ENCODE measurements around the gene LAD1. TPM values are rescaled to one million over a fixed set of nuclear protein-coding genes. Genes with fewer than 3 reads are reported as not detected.

Gene LAD1
- total RNA-seq, 1 donor from 2014 or later = not detected

DNA sequence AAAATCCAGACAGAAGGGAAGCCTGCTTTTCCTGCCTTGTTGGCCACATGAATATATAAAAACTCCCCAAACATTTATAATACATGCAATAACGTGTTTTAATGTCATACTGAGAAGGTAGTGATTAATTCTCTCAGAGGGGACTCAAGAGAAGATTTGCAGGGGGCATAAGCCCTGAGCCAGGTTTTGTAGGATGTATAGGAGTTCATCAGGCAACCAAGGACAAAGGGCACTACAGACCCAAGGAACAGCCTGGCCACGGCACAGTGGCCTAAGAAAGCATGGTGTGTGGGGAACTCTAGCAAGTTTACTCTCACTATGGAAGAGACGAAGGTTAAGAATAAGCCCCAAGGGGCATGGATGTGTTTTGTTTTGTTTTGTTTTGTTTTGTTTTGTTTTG, 37.8 kb upstream of the LAD1 start:
- DNase-seq = no peak
- ATAC-seq (ENCODE audit: low read depth) = no peak
- POLR2A ChIA-PET = no interaction called here
- Mint-ChIP-seq H3K27me3 (peaks cover 34% of the 10 kb centered on the region), H3K4me3 (no peak overlapping the region), H3K9me3 (peaks cover 2% of the 10 kb centered on the region), H3K4me1 (peaks cover 5% of the 10 kb centered on the region), H3K27ac (no peak overlapping the region), H3K36me3 (ENCODE audit: low read depth) (no peaks in the 10 kb centered on the region)
- TF ChIP-seq, protein P1, sequence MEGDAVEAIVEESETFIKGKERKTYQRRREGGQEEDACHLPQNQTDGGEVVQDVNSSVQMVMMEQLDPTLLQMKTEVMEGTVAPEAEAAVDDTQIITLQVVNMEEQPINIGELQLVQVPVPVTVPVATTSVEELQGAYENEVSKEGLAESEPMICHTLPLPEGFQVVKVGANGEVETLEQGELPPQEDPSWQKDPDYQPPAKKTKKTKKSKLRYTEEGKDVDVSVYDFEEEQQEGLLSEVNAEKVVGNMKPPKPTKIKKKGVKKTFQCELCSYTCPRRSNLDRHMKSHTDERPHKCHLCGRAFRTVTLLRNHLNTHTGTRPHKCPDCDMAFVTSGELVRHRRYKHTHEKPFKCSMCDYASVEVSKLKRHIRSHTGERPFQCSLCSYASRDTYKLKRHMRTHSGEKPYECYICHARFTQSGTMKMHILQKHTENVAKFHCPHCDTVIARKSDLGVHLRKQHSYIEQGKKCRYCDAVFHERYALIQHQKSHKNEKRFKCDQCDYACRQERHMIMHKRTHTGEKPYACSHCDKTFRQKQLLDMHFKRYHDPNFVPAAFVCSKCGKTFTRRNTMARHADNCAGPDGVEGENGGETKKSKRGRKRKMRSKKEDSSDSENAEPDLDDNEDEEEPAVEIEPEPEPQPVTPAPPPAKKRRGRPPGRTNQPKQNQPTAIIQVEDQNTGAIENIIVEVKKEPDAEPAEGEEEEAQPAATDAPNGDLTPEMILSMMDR (IDR thresholded peaks at IDR 0.05) = no peak
- intact Hi-C loops (cut with micrococcal nuclease) = no loop called here
- CTCF ChIA-PET = no interaction called here

DNA sequence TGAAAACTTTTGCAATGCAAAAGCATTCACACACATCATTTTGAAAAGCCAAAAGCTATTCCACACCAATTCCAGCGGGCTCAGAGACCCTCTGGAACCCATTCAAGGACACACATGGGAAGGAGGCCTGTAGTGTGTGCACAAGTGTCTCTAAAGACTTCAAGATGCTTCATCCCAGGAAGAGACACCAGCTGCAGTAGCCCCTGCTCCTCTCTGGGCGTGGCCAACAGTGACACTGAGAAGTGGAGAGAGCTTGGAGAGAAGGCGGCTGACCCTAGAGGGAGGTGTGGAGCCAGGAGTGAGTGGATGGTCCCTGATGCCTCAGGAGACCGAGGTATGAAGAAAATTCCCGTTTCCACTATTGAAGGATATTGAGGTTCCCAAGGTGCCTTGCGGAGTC, 37.3 kb upstream of the LAD1 start:
- Mint-ChIP-seq H3K36me3 (ENCODE audit: low read depth) (no peaks in the 10 kb centered on the region), H3K27ac (no peak overlapping the region), H3K4me3 (no peak overlapping the region), H3K27me3 (peaks cover 31% of the 10 kb centered on the region), H3K4me1 (peaks cover 5% of the 10 kb centered on the region), H3K9me3 (peaks cover 2% of the 10 kb centered on the region)
- TF ChIP-seq, protein P1 (IDR thresholded peaks at IDR 0.05) = no peak
- ChIA-PET POLR2A (no interaction called here), CTCF (interaction anchor here (1.4 to 1.7 kb wide), 2 partner anchors 11 to 76 kb away, joined by 6 to 11 read pairs; no protein-coding TSS in a partner anchor)
- no peak for DNase-seq
- no peak for ATAC-seq (ENCODE audit: low read depth)
- intact Hi-C loops (cut with micrococcal nuclease) = no loop called here

DNA sequence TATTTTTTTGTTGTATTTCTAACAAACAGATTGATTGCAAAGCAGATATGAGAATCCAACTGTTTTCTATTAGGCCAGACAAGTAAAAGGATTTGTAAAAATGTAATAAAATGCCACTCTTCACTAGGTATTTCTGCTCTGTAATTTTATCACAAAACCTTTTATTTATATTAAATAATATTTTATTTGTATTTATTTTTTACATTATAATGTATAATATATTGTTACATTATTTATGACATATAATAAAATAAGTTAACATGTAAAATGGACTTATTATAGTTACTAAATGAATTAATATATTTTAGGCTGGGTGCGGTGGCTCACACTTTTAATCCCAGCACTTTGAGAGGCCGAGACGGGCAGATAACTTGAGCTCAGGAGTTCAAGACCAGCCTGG, 35.1 kb upstream of the LAD1 start:
- ChIA-PET POLR2A (no interaction called here), CTCF (no interaction called here)
- Mint-ChIP-seq H3K27ac (no peak overlapping the region), H3K4me1 (peaks cover 5% of the 10 kb centered on the region), H3K9me3 (no peaks in the 10 kb centered on the region), H3K4me3 (no peak overlapping the region), H3K36me3 (ENCODE audit: low read depth) (no peaks in the 10 kb centered on the region), H3K27me3 (peaks cover 30% of the 10 kb centered on the region)
- DNase-seq (no peak), ATAC-seq (ENCODE audit: low read depth) (no peak)
- intact Hi-C loops (cut with micrococcal nuclease) = no loop called here
- TF ChIP-seq, protein P1 (IDR thresholded peaks at IDR 0.05) = no peak

DNA sequence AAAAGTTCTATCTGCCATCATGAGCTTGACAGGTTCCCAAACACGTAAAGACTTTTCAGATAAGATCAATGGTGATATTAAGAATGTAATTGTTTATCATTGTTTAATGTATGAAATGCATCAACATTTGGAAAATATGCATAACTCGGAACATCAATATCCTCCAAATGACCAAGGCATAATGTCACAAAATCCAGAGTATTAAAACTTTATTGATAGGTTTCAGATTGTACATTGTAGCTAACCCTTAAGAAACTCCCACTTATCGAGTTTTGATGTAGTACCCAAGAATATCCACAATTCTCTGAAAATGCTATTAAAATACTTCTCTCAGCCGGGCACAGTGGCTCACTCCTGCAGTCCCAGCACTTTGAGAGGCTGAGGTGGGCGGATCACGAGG, 34.5 kb upstream of the LAD1 start:
- H3K9me3 Mint-ChIP-seq = no peaks in the 10 kb centered on the region
- ATAC-seq (ENCODE audit: low read depth) (no peak), DNase-seq (no peak)
- H3K27me3 Mint-ChIP-seq = peaks cover 28% of the 10 kb centered on the region
- TF ChIP-seq, protein P1 (IDR thresholded peaks at IDR 0.05) = no peak
- ChIA-PET CTCF (interaction anchor here (2.0 kb wide), 1 partner anchor 14 kb away, joined by 5 read pairs; no protein-coding TSS in a partner anchor), POLR2A (no interaction called here)
- intact Hi-C loops (cut with micrococcal nuclease) = no loop called here
- H3K4me1 Mint-ChIP-seq = peaks cover 5% of the 10 kb centered on the region
- H3K4me3 Mint-ChIP-seq = no peak overlapping the region
- no peaks in the 10 kb centered on the region for H3K36me3 Mint-ChIP-seq (ENCODE audit: low read depth)
- no peak overlapping the region for H3K27ac Mint-ChIP-seq

DNA sequence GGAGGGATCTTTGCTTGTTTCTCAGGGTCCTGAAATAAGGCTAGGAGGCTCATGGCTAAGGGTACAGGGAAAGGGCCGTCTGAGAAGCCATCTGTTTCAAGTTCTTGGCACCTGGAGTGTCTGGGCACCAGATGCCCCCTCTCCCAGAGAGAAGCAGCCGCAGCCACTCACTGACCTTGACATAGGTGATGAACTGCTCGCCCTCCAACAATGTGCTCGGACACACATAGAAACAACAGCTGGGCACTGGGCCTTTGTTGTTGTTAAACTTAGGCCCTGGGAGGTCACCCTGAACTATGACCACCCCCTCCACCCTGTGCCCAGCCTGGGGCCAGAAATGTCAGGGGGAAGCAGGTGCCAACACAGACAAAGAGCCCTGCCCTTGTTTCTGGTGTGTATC, 31.7 kb upstream of the LAD1 start:
- TF ChIP-seq, protein P1 (IDR thresholded peaks at IDR 0.05) = no peak
- H3K9me3 Mint-ChIP-seq = no peaks in the 10 kb centered on the region
- ChIA-PET CTCF (no interaction called here), POLR2A (no interaction called here)
- peaks cover 12% of the 10 kb centered on the region for H3K27me3 Mint-ChIP-seq
- H3K27ac Mint-ChIP-seq = no peak overlapping the region
- no peak for DNase-seq
- H3K4me3 Mint-ChIP-seq = no peak overlapping the region
- intact Hi-C loops (cut with micrococcal nuclease) = no loop called here
- peaks cover 2% of the 10 kb centered on the region for H3K4me1 Mint-ChIP-seq
- no peak for ATAC-seq (ENCODE audit: low read depth)
- no peaks in the 10 kb centered on the region for H3K36me3 Mint-ChIP-seq (ENCODE audit: low read depth)
